GM18909 (cell line): ENCODE results near the gene NBL1.

ENCODE experiments used
- ATAC-seq: cut with Tn5 transposase; IDR thresholded peaks from one replicate; pipeline ENCODE4 v1.9.1; 2021; ENCODE audit warnings: mild to moderate bottlenecking; ENCODE audit not compliant: unreplicated experiment, poor library complexity

NBL1 gene

GRCh38 chr1:19689856-19690255 is 45.7 kb downstream of the NBL1 start:
- no peak for ATAC-seq

DNA sequence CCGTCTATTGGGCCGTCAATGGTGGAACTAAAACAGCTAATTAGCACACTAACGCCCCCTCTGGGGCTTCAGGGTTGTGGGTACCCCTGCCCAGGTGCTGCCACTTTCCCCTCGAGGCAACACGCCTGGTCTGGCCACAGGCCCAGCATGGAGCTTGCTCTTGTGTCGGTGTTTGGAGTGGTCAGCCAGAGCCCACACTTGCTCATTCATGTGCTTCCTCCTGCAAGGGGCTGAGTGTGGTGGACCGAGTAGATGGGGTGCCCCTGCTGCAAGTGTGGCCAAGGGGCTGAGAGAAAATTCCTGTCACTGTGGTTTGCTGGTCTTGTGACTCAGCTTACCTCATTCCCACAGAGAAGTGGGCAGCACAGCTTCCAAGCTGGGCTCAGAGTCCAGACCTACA is 46.2 kb downstream of the NBL1 start:
- ATAC-seq: no peak

GRCh38 chr1:19694298-19694697 is 50.2 kb downstream of the NBL1 start:
- no peak for ATAC-seq

DNA sequence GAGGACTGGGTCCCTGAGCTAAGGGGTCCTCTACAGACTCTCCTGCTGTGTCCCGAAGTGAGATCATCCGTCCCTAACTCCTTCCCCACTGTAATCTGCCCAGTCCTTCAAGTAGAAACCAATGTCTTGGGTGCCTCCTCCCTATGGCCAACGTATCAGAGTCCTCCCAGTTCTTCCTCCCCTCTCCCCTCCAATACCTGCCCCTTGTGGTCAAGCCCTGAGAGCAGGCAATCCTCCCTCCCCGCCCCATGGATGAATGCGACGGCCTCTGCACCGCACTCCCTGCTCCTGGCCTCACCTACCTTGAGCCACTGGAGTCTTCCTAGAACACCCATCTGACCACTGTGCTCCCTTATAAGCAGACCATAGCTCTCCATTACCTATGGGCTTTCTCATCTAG is 51.7 kb downstream of the NBL1 start:
- no peak for ATAC-seq

GRCh38 chr1:19696820-19697219 is 52.7 kb downstream of the NBL1 start:
- ATAC-seq: no peak

- ATAC-seq: no peak
Measured at GRCh38 chr1:19698181-19698580, 54.1 kb downstream of the NBL1 start.

DNA sequence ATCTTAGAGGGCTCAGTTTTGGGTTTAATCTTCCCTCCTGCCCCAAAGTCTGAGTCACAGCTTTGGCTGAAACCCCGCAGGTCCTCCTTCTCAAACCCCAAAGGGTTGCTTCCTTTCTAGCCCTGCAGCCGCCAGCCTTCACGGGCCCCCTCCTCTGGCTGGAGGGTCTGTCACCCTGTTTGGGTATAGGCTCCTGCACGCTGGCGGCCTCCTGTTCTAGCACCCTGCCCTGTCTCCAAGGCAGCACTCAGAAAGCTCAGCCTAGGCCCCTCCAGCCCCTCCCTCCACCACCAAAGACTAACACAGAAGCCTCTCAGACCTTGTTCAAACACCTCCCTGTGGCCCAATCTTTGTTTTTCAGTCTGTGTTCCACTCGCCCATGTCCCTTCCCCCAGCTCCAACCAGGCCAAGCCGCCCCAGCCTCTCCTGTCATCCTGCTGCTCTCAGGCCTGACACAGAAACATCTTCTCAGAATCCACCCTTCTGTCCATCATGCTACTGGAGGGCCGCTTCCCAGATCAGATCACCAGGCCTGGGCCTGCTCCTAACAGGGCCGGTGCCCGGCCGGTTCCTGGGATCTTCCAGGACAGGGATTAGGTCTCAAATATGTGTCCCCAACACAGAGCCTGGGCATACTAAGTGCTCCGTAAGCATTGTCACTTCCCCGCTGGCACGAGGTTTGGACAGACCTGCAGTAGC is 56.1 kb downstream of the NBL1 start:
- no peak for ATAC-seq

DNA sequence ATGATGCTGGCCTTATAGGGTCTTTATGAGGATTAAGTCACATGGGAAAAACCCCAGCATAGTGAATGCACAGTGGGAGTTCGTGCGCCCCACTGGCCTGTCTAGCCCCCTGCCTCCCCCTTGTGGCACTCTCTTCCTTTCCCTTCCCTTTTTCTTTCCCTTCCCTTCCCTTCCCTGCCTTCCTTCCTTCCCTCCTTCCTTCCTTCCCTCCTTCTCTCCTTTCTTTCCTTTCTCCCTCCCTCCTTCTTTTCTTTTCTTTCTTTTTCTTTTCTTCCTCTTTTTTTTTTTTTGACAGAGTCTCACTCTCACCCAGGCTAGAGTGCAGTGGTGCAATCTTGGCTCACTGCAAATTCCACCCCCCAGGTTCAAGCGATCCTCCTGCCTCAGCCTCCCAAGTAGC is 59.2 kb downstream of the NBL1 start:
- no peak for ATAC-seq

DNA sequence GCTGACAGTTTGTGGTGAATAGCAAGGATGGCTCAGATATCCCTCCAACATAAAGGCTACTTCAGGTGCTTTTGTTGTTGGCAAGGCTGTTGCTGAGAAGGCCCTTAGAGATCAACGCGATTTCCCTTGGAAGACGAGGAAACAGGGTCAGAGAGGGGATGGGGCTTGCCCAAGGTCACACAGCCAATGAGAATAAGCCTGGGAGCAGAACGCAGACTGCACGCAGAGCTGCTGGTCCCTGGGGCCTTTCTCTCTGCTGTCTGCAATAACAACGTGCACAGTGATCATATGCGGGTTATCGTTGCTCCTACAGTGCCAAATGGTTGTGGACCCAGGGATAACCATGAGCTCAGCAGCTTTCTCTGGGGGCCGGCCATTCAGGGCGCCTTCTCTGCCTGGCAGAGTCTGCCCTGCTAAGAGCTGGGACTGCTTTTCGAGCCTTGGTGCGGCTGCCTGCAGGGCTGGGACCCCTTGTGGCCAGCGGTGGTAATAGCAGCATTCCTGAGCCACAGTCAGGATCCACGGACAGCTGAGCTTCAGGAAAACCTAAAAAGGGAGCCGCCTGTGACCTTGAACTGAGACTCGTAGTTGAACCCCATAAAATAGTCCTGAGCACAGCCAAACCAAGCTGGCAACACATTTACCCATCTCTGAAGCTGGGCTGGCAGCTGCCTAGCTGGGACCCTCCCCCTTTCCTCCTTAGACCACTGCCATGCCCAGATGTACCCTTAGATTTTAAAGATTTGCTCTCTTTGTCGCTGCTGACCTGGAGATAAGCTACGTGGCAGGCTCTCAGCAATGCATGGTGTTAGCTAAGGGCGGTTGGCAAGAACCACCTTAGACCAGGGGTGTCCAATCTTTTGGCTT is 60.4 kb downstream of the NBL1 start:
- no peak for ATAC-seq

DNA sequence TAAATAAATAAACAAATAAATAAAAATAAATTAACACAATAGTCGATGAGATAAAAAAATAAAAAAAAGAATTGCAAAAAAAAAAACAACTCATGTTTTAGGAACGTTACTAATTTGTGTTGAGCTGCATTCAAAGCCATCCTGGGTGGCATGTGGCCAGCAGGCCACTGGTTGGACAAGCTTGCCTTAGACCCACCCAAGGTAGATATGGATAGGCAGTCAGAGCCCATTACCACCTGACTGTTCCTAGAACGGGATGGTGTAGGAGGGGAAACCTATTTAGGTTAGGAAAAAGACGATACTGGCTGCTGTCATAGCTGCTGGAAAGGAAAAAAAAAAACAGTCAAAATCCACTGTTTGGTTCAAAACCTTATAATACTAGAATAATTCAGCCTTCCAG is 61.4 kb downstream of the NBL1 start:
- no peak for ATAC-seq

- no peak for ATAC-seq
Measured at GRCh38 chr1:19706136-19706535, 62.0 kb downstream of the NBL1 start.
